GM12878 (cell line): Measurements from ENCODE around the gene INSC. TPM values are rescaled to one million over a fixed set of nuclear protein-coding genes. Genes with fewer than 3 reads are reported as not detected.

ENCODE experiments used
- ATAC-seq: fragments of 200-7000 bp; cut with Tn5 transposase; 3 replicates; pipeline ENCODE4 v1.9.1; 2020; ENCODE audit warnings: mild to moderate bottlenecking, moderate library complexity
- BruUV-seq: library from RNA; stranded (reverse); fragments of 400-500 nt; replicated peaks from 2 replicates; lab custom pipeline; 2021; lab: Mats Ljungman, UMichigan
- CTCF ChIA-PET: fragments of 300-600 bp; sonication (Branson Sonifier 250); formaldehyde crosslinking; extraction: SDS; loops from one replicate; lab custom pipeline; 2021; ENCODE audit warnings: inconsistent platforms; lab: Yijun Ruan, JAX
- POLR2A ChIA-PET: fragments of 350-600 bp; formaldehyde crosslinking; extraction: SDS; loops from one replicate; lab custom pipeline; 2021; ENCODE audit warnings: inconsistent platforms; lab: Charles Lee
- RAD21 ChIA-PET: fragments of 300-600 bp; sonication (Branson Sonifier 250); formaldehyde crosslinking; loops from one replicate; lab custom pipeline; 2023; ENCODE audit warnings: antibody characterized with exemption; ENCODE audit not compliant: unreplicated experiment; lab: Charles Lee
- SMC1A ChIA-PET: fragments of 300-600 bp; sonication (Branson Sonifier 250); formaldehyde crosslinking; loops from one replicate; lab custom pipeline; 2023; ENCODE audit not compliant: unreplicated experiment, uncharacterized antibody; lab: Charles Lee
- DNase-seq: peaks from one replicate; pipeline ENCODE4 v3.0.0-alpha.2; 2011; ENCODE audit warnings: low read depth, low spot score
- FAIRE-seq: peaks from 3 replicates; lab custom pipeline; 2011; peaks lifted over from hg19 to GRCh38; lab: Jason Lieb, UNC
- H2AFZ ChIP-seq: 2 replicates; pipeline ENCODE4 v1.6.0; 2011; ENCODE audit warnings: low read depth, low read length, control low read depth; ENCODE audit not compliant: control insufficient read depth
- H3K27ac ChIP-seq: 2 replicates; pipeline ENCODE4 v1.5.1; 2011; ENCODE audit warnings: control low read depth; ENCODE audit not compliant: control insufficient read depth, insufficient read depth
- H3K27me3 ChIP-seq, 2 experiments: replicated peaks in 1 of 2; 2 replicates each; pipeline versions ENCODE4 v1.6.0 to v1.6.1; 2011; ENCODE audit warnings: low read length in 1 of 2; ENCODE audit not compliant: control insufficient read depth in 2 of 2, insufficient read depth in 2 of 2
- H3K36me3 ChIP-seq, 2 experiments: 2 replicates each; pipeline ENCODE4 v1.5.1; 2011; ENCODE audit warnings: low read length in 1 of 2; ENCODE audit not compliant: control insufficient read depth in 2 of 2, insufficient read depth in 2 of 2
- H3K4me1 ChIP-seq: 2 replicates; pipeline ENCODE4 v1.6.1; 2011; ENCODE audit warnings: mild to moderate bottlenecking, low read length, moderate library complexity, mixed read lengths; ENCODE audit not compliant: control insufficient read depth, insufficient read depth
- H3K4me2 ChIP-seq: 2 replicates; pipeline ENCODE4 v1.6.0; 2011; ENCODE audit warnings: control low read depth; ENCODE audit not compliant: control insufficient read depth, insufficient read depth
- H3K4me3 ChIP-seq: fragments of 200-600 bp; sonication (generic); 2 replicates; pipeline ENCODE4 v1.5.1; 2016
- H3K79me2 ChIP-seq: 2 replicates; pipeline ENCODE4 v1.6.0; 2011; ENCODE audit warnings: low read length; ENCODE audit not compliant: control insufficient read depth, insufficient read depth
- H3K9ac ChIP-seq: 2 replicates; pipeline ENCODE4 v1.8.0; 2011; ENCODE audit warnings: low read length, control low read depth, mixed read lengths; ENCODE audit not compliant: control insufficient read depth, insufficient read depth
- H3K9me3 ChIP-seq: replicated peaks from 3 replicates; pipeline ENCODE4 v1.5.1; 2011; ENCODE audit warnings: mild to moderate bottlenecking, low read length; ENCODE audit not compliant: control insufficient read depth, insufficient read depth
- H4K20me1 ChIP-seq: 2 replicates; pipeline ENCODE4 v1.6.0; 2011; ENCODE audit not compliant: control insufficient read depth, insufficient read depth
- E2F8 ChIP-seq: fragments of 450-650 bp; IDR thresholded peaks from 2 replicates; pipeline ENCODE4 v1.6.1; 2018; ENCODE audit warnings: mild to moderate bottlenecking, low read depth, moderate library complexity; ENCODE audit not compliant: partially characterized antibody
- MAX ChIP-seq: IDR thresholded peaks from 2 replicates; pipeline ENCODE4 v1.6.1; 2012; ENCODE audit warnings: low read depth, low read length, improper control_type of control experiment
- PRDM15 ChIP-seq: fragments of 450-650 bp; formaldehyde crosslinking; IDR thresholded peaks from 2 replicates; pipeline ENCODE4 v1.4.0; 2020; ENCODE audit warnings: mild to moderate bottlenecking, moderate library complexity
- WGBS: methylation state at CpG from one replicate; pipeline ENCODE4 v1.1.6; 2016; ENCODE audit warnings: low lambda C conversion rate; ENCODE audit not compliant: insufficient replicate concordance, insufficient coverage; ENCODE audit errors: missing lambda C conversion rate; 5-methylcytosine and 5-hydroxymethylcytosine counted together
- in situ Hi-C: fragments of 300-500 bp; cut with MboI; formaldehyde crosslinking; loops from 9 replicates; pipeline ENCODE4 v1.14.3; 2018; ENCODE audit warnings: mixed read lengths
- intact Hi-C: fragments of 100-400 bp; cut with micrococcal nuclease; formaldehyde crosslinking; loops from one replicate; pipeline ENCODE4 v1.14.2; 2022; ENCODE audit not compliant: unreplicated experiment
- polyA plus RNA-seq, 11 experiments: library from polyadenylated mRNA; depleted of rRNA in 4 of 11; unstranded in 6 of 11; stranded (reverse) in 5 of 11; fragments of >200 nt; fragmentation: Nextera tagmentation in 4 of 11; fragmentation: Illumina TruSeq in 1 of 11; extraction: Ambion mirVana in 4 of 11; extraction: Trizol in 1 of 11; gene quantifications; 1 replicate in 1 of 11; 2 replicates in 10 of 11; pipeline versions ENCODE4 v1.2.1 to v1.2.3, GENCODE V29; 2011 to 2016; ENCODE audit warnings: inconsistent platforms in 2 of 11, missing spikeins in 2 of 11, low read depth in 1 of 11
- total RNA-seq, 4 experiments: library from RNA; depleted of rRNA in 3 of 4; stranded (reverse); fragments of >200 nt in 3 of 4; fragmentation: Illumina TruSeq in 1 of 4; extraction: Trizol in 1 of 4; gene quantifications; 2 replicates each; pipeline versions ENCODE4 v1.2.1 to v1.2.3, GENCODE V29; 2013 to 2021

Gene INSC
- total and polyA plus RNA-seq, 10 of the 15 experiments (the other 5 are each of a cell fraction or from before 2014, with no cell fraction given): 0.13 to 0.33 TPM; not detected in 8

GRCh38 chr11:15139096-15139770 lies 24.5 kb downstream of the INSC start:
- H3K27ac ChIP-seq: no peak overlapping the region
- FAIRE-seq: no peak
- WGBS: 21% methylated on average over 5 of the region's 5 CpGs
- H4K20me1 ChIP-seq: no peaks in the 10 kb centered on the region
- intact Hi-C loops: no loop called here
- in situ Hi-C loops: no loop called here
- H3K79me2 ChIP-seq: no peaks in the 10 kb centered on the region
- ATAC-seq: no peak
- no peaks in the 10 kb centered on the region for H3K36me3 ChIP-seq
- no peak overlapping the region for H3K4me3 ChIP-seq
- SMC1A ChIA-PET: interaction anchor here (0.9 to 1.5 kb wide), 5 partner anchors 8 to 37 kb away, joined by 3 to 4 read pairs (median 4); no protein-coding TSS in a partner anchor
- no peak overlapping the region for H3K4me2 ChIP-seq
- RAD21 ChIA-PET: interaction anchor here (1.1 kb wide), 1 partner anchor 11 kb away, joined by 3 read pairs; no protein-coding TSS in a partner anchor
- no peaks in the 10 kb centered on the region; the same call in 2 of the 3 replicates for H3K9me3 ChIP-seq
- H3K9ac ChIP-seq: no peak overlapping the region
- TF ChIP-seq E2F8 (no peak), MAX (no peak), PRDM15 (no peak)
- BruUV-seq: no TSS peak
- H3K27me3 ChIP-seq: no peaks in the 10 kb centered on the region; a peak in 1 of 4 replicates
- no peaks in the 10 kb centered on the region for H3K4me1 ChIP-seq
- CTCF ChIA-PET: interaction anchor here (0.7 to 1.8 kb wide), 7 partner anchors 8 to 69 kb away, joined by 3 to 13 read pairs (median 4); no protein-coding TSS in a partner anchor
- POLR2A ChIA-PET: interaction anchor here (1.1 kb wide), 1 partner anchor 11 kb away, joined by 3 read pairs; no protein-coding TSS in a partner anchor
- DNase-seq: no peak
- H2AFZ ChIP-seq: no peak overlapping the region
